ENCODE results near the gene COPA.
A peak's percentile ranks its signal among the peaks of the same experiment; 100 is the strongest.

The COPA gene

GRCh38 chr1:160363951-160364735 lies 21.1 kb upstream of the COPA start:
- DNase-seq (ENCODE audit: low read depth, low spot score): no peak
- no peak overlapping the region for H3K27ac ChIP-seq

GRCh38 chr1:160363010-160363409 lies 20.0 kb upstream of the COPA start:
- no peak for DNase-seq (ENCODE audit: low read depth, low spot score)

GRCh38 chr1:160362168-160362957 lies 19.3 kb upstream of the COPA start:
- DNase-seq (ENCODE audit: low read depth, low spot score): no peak
- H3K27ac ChIP-seq: no peak overlapping the region

More at GRCh38 chr1:160363010-160363409, 20.0 kb upstream of the COPA start:
- no peak overlapping the region for H3K27ac ChIP-seq

- no peak overlapping the region for H3K27ac ChIP-seq
- DNase-seq (ENCODE audit: low read depth, low spot score): no peak
Measured at GRCh38 chr1:160361814-160362167, 18.7 kb upstream of the COPA start.

- no peak for DNase-seq (ENCODE audit: low read depth, low spot score)
- no peak overlapping the region for H3K27ac ChIP-seq
Measured at GRCh38 chr1:160361199-160361598, 18.1 kb upstream of the COPA start.

GRCh38 chr1:160360227-160360695 lies 17.2 kb upstream of the COPA start:
- no peak overlapping the region for H3K27ac ChIP-seq
- no peak for DNase-seq (ENCODE audit: low read depth, low spot score)

- H3K27ac ChIP-seq: no peak overlapping the region
- DNase-seq (ENCODE audit: low read depth, low spot score): no peak
Measured at GRCh38 chr1:160359559-160360226, 16.6 kb upstream of the COPA start.

GRCh38 chr1:160358073-160358472 lies 15.0 kb upstream of the COPA start:
- DNase-seq (ENCODE audit: low read depth, low spot score): no peak
- no peak overlapping the region for H3K27ac ChIP-seq

GRCh38 chr1:160357286-160358002 lies 14.4 kb upstream of the COPA start:
- DNase-seq (ENCODE audit: low read depth, low spot score): no peak
- no peak overlapping the region for H3K27ac ChIP-seq

GRCh38 chr1:160354388-160354985 lies 11.4 kb upstream of the COPA start:
- H3K27ac ChIP-seq: no peak overlapping the region
- no peak for DNase-seq (ENCODE audit: low read depth, low spot score)

GRCh38 chr1:160353223-160353622 lies 10.2 kb upstream of the COPA start:
- no peak for DNase-seq (ENCODE audit: low read depth, low spot score)
- H3K27ac ChIP-seq: no peak overlapping the region

GRCh38 chr1:160352555-160352954 lies 9.5 kb upstream of the COPA start:
- no peak overlapping the region for H3K27ac ChIP-seq
- no peak for DNase-seq (ENCODE audit: low read depth, low spot score)

- H3K27ac ChIP-seq: no peak overlapping the region
- no peak for DNase-seq (ENCODE audit: low read depth, low spot score)
Measured at GRCh38 chr1:160351629-160352028, 8.6 kb upstream of the COPA start.

GRCh38 chr1:160346958-160347357 lies 3.9 kb upstream of the COPA start:
- DNase-seq (ENCODE audit: low read depth, low spot score): no peak

GRCh38 chr1:160346463-160346862 lies 3.4 kb upstream of the COPA start:
- DNase-seq (ENCODE audit: low read depth, low spot score): no peak
- no peak overlapping the region for H3K27ac ChIP-seq

More at GRCh38 chr1:160346958-160347357, 3.9 kb upstream of the COPA start:
- H3K27ac ChIP-seq: no peak overlapping the region

GRCh38 chr1:160344936-160345335 lies 1.9 kb upstream of the COPA start:
- no peak overlapping the region for H3K27ac ChIP-seq
- no peak for DNase-seq (ENCODE audit: low read depth, low spot score)

GRCh38 chr1:160344241-160344640 lies 1.2 kb upstream of the COPA start:
- no peak for DNase-seq (ENCODE audit: low read depth, low spot score)
- H3K27ac ChIP-seq: no peak overlapping the region

- no peak for DNase-seq (ENCODE audit: low read depth, low spot score)
- peak overlapping the region; percentile 52 for H3K27ac ChIP-seq
Measured at GRCh38 chr1:160342526-160342925, 524 bp downstream of the COPA start.

- no peak for DNase-seq (ENCODE audit: low read depth, low spot score)
- H3K27ac ChIP-seq: no peak overlapping the region
Measured at GRCh38 chr1:160340866-160341265, 2.2 kb downstream of the COPA start.

GRCh38 chr1:160340146-160340545 lies 2.9 kb downstream of the COPA start:
- no peak overlapping the region for H3K27ac ChIP-seq
- no peak for DNase-seq (ENCODE audit: low read depth, low spot score)
